Activated CD4-positive, alpha-beta T cell treated with anti-CD3 and anti-CD28 coated beads, Interleukin-2, Interleukin-6, amounts not matched to agents 100 ng/mL and 50 ng/mL, durations not matched to agents 16 hours and 8 hours (primary cell): Measurements from ENCODE around the gene VEPH1.

ENCODE experiments used
- DNase-seq: peaks from one replicate; pipeline ENCODE4 v3.0.0-alpha.2; 2020

The VEPH1 gene

DNA sequence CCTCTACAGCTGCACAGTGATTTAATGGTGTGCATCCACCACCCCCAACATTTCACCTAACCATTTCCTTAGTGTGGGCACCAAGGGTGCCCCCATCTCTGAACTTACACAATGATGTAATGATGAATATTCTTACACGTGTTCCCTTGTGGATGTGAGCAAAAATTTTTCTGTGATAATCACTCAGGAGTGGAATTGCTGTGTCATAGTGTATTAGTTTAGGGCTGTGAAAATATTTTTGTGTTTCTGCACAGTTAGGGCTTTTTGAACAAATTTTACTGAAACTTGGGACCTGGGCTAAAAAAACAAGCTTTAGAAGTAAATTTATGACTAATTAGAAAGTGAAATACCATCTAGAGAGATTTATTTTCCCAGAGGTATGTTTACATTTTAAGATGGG lies 208.7 kb downstream of the VEPH1 start:
- no peak for DNase-seq

DNA sequence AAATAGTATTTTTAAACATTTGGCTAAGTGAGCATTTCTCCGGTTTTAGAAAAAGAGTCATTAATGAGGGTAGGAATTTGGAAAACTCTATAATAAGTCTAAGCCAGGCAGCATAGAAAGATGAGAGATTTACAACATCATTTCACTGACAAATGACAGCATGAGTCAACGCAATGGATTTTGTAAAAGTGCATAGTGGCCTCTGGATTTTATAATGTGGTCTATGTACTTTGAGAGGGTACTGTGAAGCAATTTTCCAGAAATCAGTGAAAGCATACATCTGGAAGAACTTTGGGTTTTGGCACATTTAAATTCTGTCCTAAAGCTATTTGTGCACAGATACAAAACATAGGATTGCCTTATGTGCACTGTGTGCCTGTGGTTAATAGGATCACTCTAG lies 212.4 kb downstream of the VEPH1 start:
- no peak for DNase-seq

DNA sequence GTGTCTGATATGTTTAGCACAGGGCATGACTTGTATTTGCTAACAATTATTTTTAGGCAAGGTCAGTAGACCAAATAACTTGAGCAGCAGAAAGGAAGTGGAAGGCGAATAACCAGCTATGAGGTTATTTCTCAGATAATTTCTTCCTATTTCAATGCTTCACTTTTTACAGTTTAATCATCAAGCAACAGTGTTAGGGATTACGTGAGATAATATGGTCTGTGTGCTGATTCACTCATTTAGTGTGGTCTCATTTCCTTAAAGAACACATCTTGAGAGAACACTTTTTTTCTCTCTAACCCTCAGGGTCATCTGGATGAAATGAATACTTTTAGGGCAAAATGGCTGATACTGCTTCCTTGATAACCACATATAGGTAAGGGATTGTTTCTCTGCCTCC lies 217.2 kb downstream of the VEPH1 start:
- DNase-seq: no peak

DNA sequence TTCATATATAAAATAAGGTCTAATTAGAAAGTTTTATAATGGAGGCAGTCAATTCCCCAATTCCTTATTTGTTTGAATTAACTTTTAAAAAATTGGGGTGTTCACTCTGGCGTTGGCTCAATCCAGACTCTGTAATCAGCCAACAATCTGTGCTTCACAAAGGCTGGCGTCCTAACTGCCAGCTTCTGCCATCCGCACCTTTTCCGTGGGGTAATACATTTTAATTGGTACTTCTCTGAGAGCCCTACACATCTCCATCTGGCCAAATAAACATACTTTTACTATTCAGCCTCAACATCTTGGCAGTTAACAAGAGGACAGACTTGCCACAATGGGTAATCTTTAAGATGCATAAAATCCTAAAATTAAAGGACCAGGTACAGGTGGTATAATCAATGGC lies 218.1 kb downstream of the VEPH1 start:
- no peak for DNase-seq

DNA sequence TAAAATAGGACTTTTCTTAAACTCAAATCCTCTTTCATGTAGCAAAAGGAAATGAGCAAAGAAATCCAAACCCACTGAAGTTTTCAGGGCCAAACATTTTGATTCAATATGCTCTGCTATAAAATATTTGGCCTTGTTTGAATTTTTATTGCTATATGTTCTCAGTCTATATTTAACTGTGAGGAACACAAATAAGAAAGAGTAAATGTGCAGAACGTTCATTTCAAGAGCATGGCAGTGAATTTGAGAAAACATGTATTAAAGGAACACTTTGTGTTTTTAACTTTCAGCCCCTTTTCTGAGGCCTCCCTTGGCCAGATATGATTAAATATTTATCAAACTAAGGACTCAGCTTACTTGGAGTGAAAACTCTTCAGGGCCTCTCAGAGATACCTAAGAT lies 218.5 kb downstream of the VEPH1 start:
- DNase-seq: no peak

DNA sequence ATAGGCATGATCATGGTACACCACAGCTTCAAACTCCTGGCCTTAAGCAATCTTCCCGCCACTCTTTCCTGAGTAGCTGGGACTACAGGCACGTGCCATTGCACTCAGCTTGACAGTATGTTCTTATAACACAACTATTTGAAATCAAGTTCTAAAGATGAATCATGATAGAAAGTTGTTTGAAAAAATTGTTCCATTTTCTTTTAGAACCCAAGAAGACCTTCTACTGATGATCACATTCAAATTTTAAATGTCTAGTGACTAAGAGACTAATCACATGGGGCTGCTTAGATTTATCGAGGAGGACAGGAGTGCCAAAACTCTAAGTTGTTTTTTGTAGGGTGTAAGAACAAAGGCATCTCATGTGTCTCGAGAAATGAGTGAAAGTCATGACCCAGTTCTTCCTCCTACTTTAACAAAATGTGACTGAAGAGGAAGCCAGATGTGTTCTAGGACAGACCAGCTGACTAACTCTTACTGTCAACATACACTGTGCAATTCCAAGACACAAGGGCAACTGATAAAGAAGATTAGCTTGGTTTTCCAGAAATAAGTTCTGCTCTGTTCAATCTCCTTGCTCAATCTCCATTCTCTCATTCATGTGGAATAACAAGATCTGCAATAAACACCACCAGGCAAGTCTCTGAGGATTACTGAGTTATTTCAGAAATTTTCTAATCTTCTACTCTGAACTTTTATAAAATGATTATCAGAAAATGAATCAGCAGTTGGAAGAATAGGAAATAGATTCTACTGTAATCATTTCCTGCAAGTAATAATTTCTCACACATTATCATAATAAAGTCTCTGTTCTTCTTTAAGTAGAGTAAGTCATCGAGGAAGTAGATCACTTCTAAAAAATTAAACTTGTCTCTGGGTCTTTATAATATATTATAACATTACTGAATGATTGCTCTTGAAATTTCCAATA lies 220.7 kb downstream of the VEPH1 start:
- DNase-seq: no peak

DNA sequence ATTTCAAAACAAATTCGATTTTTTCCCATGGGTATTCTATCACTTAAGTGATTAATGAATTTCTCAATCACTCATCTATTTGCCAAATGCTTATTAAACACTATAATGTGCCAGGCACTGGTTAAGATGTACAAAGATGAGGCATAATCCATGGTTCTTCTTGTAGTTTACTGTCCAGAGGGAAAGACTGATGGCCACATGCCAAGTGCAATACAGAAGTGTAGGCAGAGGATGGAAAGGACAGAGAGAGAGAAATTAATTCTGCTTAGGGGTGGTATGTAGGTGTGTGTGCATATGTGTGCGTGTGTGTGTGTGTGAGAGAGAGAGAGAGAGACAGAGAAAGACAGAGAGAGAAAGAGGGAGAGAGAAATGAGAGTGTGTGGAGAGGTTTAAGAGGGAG lies 222.4 kb downstream of the VEPH1 start:
- DNase-seq: no peak

DNA sequence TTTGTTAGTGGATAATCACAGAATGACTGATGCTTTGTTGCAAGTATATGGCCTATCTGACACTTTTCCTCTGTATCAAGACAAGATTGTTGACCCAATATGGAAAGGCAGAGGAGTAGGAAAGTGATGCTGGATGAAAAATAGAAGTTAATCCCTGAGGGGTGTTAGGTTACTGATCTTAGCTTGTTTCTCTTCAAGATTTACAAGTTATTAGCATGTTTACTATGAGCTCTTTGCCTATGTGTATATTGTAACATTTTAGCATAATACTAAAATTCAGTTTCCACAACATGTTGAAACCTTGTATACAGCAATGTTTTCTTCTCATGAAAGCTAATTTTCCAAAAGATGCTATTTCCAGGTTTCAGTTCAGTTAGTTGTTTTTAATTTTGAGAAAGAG lies 222.9 kb downstream of the VEPH1 start:
- DNase-seq: no peak

DNA sequence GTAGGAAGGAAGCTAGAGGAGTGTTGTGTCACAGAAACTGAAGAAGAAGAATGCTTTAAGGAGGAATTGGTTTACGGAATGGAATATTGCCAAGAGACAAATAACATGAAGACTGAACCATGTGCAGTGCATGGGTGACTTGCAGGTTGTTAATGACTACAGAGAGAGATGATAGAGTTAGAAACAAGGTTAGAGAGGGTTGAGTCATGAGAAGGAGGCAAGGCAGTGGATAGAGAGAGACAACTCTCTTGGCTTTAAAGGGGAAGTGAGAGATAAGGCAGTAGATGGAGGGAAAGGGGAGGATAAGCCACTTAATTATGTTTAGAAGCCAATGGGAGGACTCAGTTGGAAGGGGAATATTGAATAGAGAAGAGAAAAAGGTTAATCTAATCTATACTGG lies 224.0 kb downstream of the VEPH1 start:
- no peak for DNase-seq

DNA sequence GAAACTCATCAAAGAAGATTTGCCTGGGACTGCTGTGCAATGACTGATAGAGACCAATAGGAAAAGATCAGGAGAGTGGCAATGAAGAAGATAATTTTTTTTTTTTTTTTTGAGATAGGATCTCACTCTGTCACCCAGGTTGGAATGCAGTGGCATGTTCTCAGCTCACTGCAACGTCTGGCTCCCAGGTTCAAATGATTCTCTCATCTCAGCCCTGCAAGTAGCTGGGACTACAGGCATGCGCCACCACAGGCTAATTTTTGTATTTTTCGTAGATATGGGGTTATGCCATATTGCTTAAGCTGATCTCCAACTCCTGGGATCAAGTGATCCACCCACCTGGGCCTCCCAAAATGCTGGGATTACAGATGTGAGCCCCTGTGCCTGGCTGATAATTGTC lies 226.4 kb downstream of the VEPH1 start:
- no peak for DNase-seq

DNA sequence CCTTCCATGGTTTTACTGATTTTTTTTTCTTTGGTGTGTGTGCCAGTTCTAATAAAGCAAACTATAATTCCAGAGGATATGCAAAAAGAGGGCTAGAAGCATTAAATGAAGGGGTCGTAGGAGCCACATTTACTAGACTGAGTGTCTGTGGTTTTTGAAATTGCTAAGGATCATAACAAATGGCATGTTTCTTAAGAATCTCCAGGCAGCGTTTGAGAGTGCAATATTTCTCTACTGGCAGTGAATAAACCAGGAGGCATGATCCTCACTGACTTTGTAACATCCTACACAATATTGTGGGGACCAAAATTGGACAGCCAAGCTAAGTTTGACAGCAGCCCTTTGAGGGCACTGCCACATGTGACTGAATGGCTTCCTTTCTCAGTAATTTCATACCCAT lies 227.4 kb downstream of the VEPH1 start:
- no peak for DNase-seq

DNA sequence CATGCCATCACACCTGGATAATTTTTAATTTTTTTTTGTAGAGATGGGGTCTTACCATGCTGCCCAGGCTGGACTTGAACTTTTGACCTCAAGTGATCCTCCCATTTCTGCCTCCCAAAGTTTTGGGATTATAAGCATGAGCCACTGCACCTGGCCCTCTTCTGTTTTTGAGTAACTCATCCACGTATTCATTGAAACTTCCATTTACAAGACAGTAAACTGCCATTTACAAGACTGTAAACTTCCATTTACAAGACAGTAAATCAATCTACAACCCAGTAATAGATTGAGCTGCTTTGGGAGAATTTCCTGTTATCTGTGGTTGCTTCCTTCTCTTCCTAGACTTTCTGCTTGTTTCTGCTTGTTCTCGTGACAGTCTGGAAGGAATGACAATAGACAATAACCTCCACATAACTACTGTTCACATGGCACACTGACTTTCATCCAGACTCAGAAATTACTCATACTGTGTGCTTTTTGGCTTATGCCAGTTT lies 228.5 kb downstream of the VEPH1 start:
- no peak for DNase-seq

DNA sequence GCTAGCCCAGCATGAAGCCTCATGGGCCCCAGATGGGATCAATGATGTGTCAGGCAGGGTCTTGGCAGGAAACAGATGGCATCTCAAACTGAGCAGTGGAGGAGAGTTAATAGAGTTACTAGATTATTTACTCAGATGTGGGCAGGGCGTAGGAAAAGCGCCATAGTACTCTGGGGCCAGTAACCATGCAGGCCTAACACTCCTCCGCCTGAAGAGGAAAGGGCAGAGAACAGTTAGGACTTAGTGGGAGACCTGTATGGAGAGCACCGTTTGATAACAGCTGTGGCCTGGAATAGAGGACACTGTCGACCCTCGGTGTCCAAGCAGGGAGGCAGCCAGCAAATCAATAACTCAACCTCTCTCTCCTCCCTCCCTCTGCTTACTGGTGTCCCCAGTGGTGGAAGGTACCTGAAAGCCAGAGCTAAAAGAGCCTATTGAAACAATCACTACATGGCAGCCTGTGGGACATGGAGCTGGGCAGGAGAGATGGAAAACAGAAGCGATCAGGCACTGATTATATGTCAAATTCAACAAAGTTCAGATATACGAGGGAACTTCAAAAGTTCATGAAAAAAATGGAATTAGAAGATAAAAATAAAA lies 231.8 kb downstream of the VEPH1 start:
- DNase-seq: no peak

DNA sequence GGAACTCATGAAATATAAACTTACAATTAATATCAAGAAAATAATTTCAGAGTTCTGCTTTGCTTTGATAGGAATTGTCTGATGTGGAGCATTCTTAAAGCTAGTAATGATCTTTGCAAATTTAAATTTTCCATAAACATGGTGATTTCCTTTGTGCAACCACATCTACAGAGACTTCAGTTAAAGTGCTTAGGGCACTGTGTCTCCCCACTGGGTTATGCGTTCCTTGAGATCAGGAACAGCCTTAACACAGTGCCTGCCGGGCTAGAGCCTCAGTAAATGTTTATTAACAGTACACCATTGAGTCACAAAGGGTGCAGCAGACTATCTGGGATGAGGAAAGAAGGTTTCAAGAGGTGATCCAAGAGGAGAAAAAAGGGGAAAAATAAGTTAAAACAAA lies 235.2 kb downstream of the VEPH1 start:
- DNase-seq: no peak

DNA sequence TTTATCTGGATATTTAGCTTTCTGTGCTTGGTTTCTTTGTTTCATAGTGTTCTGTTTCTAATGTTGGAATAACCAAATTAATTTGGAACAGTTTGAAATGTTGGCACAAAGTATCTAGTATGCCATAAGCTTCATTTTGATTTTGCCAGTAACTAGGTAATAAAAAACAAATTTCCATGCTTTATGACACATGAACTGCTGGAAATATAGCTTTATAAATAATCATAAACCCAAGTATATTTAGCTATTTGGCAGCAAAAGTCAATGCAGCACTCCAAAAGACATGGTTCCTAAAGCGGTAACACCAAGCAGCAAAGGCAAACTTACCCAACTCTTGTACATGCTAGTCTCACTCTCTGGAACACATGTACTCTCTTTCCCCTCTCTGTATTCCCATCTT lies 237.3 kb downstream of the VEPH1 start:
- no peak for DNase-seq

DNA sequence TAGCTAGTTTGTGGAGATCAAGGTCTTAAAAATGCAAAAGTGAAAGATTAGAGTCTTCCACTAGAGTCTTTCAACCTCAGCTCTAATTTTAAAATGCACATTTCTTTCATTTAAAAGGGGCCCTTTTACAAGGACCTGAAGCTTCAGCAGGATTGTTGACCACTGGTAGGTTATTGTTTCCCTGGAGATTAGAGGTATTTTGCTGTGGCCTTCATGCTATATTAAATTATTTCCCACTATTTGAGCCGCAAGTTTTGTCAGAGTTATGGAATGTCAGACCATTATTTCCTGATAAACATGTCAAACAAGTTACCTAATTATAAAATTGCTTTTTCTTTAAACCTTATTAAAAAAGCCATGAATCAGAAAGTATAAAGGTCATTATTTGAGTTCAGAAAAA lies 240.2 kb downstream of the VEPH1 start:
- no peak for DNase-seq

DNA sequence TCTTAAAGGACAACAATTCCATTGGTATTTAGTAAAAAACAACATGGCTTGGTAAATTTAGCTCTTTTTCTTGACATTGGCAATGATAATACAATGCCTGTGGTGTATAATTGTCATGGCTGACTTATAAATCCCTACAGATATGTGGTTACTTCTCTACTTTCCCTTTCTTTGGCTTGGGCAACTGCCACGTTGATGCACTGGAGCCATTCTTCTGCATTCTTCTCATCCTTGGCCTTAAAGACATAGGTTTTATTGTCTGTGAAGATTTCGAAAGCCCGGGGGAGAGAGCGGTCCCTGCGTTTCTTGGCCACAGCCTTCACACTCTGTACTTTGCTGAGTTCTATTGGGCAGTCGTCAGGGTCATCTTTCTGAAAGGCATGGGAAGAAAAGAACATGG lies 242.2 kb downstream of the VEPH1 start:
- no peak for DNase-seq

DNA sequence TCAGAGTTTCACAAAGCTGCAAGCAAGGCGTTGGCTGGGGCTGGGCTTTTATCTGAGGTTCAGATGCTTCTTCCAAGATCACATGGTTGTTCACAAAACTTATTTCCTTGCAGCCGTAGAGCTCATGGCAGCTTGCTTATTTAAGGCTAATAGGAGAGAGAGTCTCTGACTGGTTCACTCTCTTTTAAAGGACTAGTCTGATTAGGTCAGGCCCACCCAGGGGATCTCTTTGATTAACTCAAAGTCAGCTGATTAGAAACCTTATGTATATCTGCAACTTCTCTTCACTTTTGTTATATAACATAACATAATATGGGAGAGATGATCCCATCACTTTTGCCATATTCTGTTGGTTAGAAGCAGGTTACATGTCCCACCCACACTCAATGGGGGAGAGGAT lies 243.4 kb downstream of the VEPH1 start:
- DNase-seq: no peak

DNA sequence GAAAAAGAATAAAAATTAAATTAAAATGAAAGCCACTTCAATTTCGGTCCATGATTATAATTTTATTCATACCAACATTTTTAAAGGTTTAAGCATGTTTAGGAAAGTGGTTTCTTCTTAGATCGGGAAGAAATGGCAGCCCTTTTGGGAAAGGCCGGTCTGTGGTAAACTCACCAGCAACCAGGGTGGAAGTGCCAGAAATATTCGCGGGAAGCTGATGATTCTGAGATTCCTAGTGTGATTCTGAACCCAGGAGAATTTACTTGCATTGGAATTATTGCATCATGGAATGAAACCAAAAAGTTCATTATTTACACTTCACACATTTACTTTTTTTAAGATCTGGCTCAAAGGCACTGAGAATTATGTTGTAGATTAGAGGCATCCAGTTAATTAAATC lies 246.1 kb downstream of the VEPH1 start:
- DNase-seq: no peak

DNA sequence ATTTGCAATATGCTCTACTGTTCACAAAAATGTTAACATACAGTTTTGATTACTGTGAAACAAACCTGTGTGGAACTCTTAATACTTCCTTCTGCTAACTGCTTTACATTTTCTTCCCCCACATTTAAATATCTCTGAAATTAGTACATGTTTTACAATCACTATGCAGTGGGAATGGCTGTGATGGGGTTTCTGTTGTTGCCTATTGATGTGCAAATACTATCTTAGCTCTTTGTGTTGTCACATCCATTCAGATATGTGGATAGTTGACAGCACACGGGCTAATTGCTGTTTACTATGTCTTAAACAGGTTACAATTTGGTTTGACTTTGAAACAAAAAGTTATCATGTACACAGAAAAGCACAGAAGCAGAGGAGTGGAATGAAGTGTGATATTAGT lies 247.4 kb downstream of the VEPH1 start:
- DNase-seq: no peak

DNA sequence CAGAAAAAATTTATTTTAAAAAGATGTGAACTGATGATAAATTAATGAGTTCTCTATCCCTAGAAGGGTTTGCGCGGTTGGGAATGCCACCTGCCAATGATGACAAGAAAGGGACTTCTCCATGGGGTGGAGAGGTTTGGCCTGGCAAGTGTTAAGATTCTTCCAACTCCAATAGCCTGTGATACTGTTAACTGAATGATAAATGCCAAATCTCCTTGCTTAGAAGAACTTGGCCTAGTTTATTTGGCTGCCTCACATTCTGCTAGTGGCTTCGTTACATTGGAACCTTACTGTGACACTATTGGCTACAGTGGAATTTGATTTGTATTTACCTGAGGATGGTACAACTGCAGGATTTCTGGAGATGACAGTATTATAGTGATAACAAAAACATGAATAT lies 251.5 kb downstream of the VEPH1 start:
- no peak for DNase-seq

DNA sequence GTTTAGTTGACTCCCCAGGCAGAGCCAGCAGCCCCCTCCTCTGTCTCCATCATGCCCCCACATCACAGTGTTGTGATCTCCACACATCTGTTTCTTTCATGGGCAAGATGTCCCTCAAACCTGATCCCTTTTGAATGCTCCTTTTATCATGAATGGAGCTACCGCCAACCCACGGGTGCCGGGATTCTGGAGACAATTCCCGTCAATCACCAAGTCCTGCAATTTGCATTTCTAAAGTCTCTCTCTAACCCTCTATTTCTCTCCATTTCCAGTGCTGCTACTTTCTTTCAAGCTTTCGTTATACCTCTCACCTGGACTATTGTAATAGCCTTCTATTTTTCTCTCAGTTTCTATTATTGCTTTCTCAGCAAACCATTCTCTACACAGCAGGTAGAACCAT lies 253.6 kb downstream of the VEPH1 start:
- no peak for DNase-seq

DNA sequence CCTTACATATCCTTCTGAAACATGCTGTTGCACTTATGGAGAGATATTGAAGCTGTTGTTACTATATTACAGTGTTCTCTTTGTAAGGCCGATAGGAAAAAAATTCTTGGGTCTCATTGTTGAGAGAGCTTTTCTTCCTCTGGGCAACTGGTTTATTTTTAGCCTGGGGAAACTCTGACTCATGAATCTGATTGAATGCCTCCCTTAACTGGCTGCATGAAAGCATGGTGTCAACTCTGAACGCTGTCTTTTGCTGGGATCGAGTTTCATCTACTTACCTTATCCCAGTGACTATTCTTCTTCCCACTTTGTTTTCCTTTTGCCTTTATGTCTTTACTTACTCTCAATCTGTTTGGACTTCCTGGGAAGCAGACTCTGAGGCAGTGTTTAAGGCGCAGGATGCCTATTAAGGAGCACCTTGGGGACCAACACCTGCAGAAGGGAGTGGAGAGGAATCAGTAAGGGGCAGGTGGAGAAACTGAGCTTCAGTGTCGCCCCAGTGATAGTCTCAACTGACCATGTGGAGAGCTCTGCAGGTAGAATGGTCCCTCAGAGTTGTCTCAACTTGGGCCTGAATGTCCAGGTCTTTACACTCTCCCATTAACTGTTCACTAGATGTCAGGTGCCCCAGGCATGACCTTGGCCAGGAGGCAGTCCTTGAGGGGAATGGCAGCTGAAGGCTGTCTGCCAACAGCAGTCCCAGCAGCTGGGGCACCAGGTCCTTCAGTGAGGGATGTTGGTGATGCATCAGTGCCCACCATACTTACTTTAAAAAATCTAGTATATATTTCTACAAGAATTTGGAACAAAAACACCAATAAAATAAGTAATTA lies 254.4 kb downstream of the VEPH1 start:
- no peak for DNase-seq

DNA sequence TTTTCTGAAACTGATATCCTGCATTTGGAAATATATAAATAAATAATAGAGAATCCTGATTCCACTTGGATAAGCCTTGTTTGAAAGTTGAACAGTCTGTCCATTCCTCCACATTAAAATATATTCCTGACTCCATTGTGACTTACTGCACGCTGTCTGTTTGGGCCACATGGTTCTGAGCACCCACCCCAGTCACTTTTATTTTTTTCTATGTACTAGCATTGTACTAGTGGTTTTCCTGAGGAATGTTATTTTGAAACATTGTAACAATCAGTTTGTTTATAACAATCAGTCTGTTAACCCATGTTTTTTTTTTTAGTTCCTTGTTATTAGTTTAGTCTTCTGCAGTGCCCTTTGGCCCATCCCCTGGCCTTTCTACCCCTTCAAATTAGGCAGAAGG lies 255.8 kb downstream of the VEPH1 start:
- DNase-seq: no peak
